ENCODE data around the gene CPZ. TPM values are rescaled to one million over a fixed set of nuclear protein-coding genes. Genes with fewer than 3 reads are reported as not detected.

The CPZ gene
- total and polyA plus RNA-seq, 10 donors = 0.11 to 8.5 (median 0.93) TPM; not detected in 1

- intact Hi-C loops (cut with DNase I; ENCODE audit: low total_unique reads) = loop anchor here (5.0 kb wide), 1 partner anchor 126 kb away; no protein-coding TSS in a partner anchor
- no peak for DNase-seq
- 24 to 49% (median 27%) methylated on average over 11 to 24 of the region's 24 CpGs for whole genome bisulfite sequencing, 5 donors
- TF ChIP-seq CTCF (IDR thresholded peaks at IDR 0.05 in 8 of 11, conservative IDR thresholded peaks at IDR 0.05 in 3 of 11) (no peak), POLR2A (IDR thresholded peaks at IDR 0.05) (no peak), POLR2AphosphoS5 (IDR thresholded peaks at IDR 0.05) (no peak)
- Histone ChIP-seq H3K27me3 (replicated peaks in 1 of 7) (peaks cover 0 to 74% (median 21%) of the 10 kb centered on the region in 7 donors), H3K4me3 (peak overlapping the region in 2 of 8 donors; percentile 10 to 42), H3K36me3 (no peaks in the 10 kb centered on the region), H3K9me3 (no peaks in the 10 kb centered on the region), H3K4me1 (peaks cover 0 to 12% (median 2%) of the 10 kb centered on the region in 6 donors), H3K27ac (no peak overlapping the region)
Measured at GRCh38 chr4:8593264-8594096, 915 bp downstream of the CPZ start.

GRCh38 chr4:8594097-8595038 is 1.8 kb downstream of the CPZ start:
- Histone ChIP-seq H3K4me1 (peaks cover 0 to 12% (median 2%) of the 10 kb centered on the region in 6 donors), H3K4me3 (no peak overlapping the region), H3K9me3 (no peaks in the 10 kb centered on the region), H3K27me3 (replicated peaks in 1 of 7) (peaks cover 0 to 65% (median 21%) of the 10 kb centered on the region in 7 donors), H3K36me3 (no peaks in the 10 kb centered on the region), H3K27ac (no peak overlapping the region)
- 56 to 65% (median 58%) methylated on average over 22 to 24 of the region's 24 CpGs for WGBS, 5 donors
- TF ChIP-seq POLR2AphosphoS5 (IDR thresholded peaks at IDR 0.05) (no peak), CTCF (IDR thresholded peaks at IDR 0.05 in 8 of 11, conservative IDR thresholded peaks at IDR 0.05 in 3 of 11) (peak in 8 of 11 experiments; percentile 23 to 54 (median 42))
- no peak for DNase-seq
- intact Hi-C loops (cut with DNase I; ENCODE audit: low total_unique reads) = loop anchor here (5.0 kb wide), 1 partner anchor 127 kb away; no protein-coding TSS in a partner anchor

GRCh38 chr4:8595237-8596087 is 2.9 kb downstream of the CPZ start:
- intact Hi-C loops (cut with DNase I; ENCODE audit: low total_unique reads) = no loop called here
- H3K4me1 ChIP-seq = peaks cover 0 to 12% (median 2%) of the 10 kb centered on the region in 6 donors
- no peak overlapping the region for H3K4me3 ChIP-seq
- no peaks in the 10 kb centered on the region for H3K9me3 ChIP-seq
- no peak for TF ChIP-seq POLR2AphosphoS5 (IDR thresholded peaks at IDR 0.05)
- no peak for TF ChIP-seq CTCF (IDR thresholded peaks at IDR 0.05 in 8 of 11, conservative IDR thresholded peaks at IDR 0.05 in 3 of 11)
- TF ChIP-seq POLR2A (IDR thresholded peaks at IDR 0.05) = no peak
- H3K27me3 ChIP-seq (replicated peaks in 1 of 7) = peaks cover 0 to 54% (median 21%) of the 10 kb centered on the region in 7 donors
- WGBS, 5 donors = 70 to 77% (median 74%) methylated on average over 14 to 16 of the region's 16 CpGs
- no peak for DNase-seq
- no peaks in the 10 kb centered on the region for H3K36me3 ChIP-seq
- H3K27ac ChIP-seq = no peak overlapping the region
